Measurements from ENCODE around the gene HFE.

DNA sequence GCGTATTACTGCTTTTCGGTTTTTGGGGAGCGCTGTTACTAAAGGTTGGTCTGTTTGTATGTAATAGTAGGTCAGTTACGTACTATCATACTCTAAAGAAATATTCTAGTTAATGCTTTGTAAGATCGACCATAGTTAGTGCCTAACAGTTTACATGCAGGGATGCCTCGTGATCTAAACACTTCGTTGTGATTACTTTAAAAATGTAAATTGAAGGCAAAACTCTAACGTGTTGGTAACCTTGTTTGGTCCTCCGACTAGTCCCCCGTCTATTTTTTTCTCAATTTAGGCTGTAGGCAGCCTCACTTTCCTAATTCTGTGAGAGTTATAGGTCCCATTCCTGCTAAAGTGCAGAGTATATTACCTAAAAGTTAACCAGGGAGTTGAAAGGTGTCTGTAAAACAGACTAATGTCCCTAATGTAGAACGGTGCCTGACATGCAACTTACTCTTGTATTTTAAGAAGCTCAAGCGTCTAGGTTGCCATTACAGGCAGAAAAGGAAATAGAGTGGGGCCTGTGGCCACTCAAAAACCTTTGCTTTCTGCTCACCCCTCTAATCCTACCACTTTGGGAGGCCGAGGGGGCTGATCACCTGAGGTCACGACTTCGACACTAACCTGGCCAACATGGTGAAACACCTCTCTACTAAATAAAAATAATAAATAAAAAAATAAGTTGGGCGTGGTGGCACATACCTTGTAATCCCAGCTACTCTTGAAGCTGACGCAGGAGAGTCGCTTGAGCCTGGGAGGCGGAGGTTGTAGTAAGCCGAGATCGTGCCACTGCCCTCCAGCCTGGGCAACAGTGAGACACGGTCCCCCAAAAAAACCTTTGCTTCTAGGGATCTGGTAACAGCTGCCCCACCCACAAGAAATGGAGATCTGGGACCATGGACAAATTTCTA lies 37.8 kb downstream of the HFE start:
- TF ChIP-seq, protein P1, sequence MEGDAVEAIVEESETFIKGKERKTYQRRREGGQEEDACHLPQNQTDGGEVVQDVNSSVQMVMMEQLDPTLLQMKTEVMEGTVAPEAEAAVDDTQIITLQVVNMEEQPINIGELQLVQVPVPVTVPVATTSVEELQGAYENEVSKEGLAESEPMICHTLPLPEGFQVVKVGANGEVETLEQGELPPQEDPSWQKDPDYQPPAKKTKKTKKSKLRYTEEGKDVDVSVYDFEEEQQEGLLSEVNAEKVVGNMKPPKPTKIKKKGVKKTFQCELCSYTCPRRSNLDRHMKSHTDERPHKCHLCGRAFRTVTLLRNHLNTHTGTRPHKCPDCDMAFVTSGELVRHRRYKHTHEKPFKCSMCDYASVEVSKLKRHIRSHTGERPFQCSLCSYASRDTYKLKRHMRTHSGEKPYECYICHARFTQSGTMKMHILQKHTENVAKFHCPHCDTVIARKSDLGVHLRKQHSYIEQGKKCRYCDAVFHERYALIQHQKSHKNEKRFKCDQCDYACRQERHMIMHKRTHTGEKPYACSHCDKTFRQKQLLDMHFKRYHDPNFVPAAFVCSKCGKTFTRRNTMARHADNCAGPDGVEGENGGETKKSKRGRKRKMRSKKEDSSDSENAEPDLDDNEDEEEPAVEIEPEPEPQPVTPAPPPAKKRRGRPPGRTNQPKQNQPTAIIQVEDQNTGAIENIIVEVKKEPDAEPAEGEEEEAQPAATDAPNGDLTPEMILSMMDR (IDR thresholded peaks at IDR 0.05), result no peak
- TF ChIP-seq POLR2A (IDR thresholded peaks at IDR 0.05), result no peak
